Common myeloid progenitor, CD34-positive (primary cell): Measurements from ENCODE around the gene STARD13.

Experiments
- CTCF ChIA-PET: fragments of 350-600 bp; sonication (Branson Sonifier 250); formaldehyde crosslinking; loops from one replicate; lab custom pipeline; 2021; ENCODE audit warnings: antibody characterized with exemption; lab: Charles Lee
- POLR2A ChIA-PET: fragments of 350-600 bp; sonication (Branson Sonifier 250); formaldehyde crosslinking; loops from one replicate; lab custom pipeline; 2021; ENCODE audit warnings: antibody characterized with exemption; lab: Charles Lee
- DNase-seq, 3 donors: peaks; one replicate each; pipeline versions ENCODE4 v3.0.0 to v3.0.0-alpha.2; 2013
- H3K27ac ChIP-seq, 2 experiments: 1 replicate in 1 of 2; 2 replicates in 1 of 2; pipeline ENCODE4 v1.7.0; 2013; ENCODE audit warnings: inconsistent platforms in 2 of 2, low read length in 2 of 2, mild to moderate bottlenecking in 2 of 2, low read depth in 1 of 2, moderate library complexity in 1 of 2; ENCODE audit not compliant: severe bottlenecking in 2 of 2, insufficient read depth in 1 of 2, poor library complexity in 1 of 2
- H3K27me3 ChIP-seq, 5 experiments: replicated peaks in 2 of 5; 1 replicate in 3 of 5; 2 replicates in 2 of 5; pipeline versions ENCODE4 v1.6.1 to v1.7.0; 2013; ENCODE audit warnings: low read length in 4 of 5, mild to moderate bottlenecking in 2 of 5, moderate library complexity in 2 of 5, inconsistent platforms in 1 of 5; ENCODE audit not compliant: insufficient read depth in 5 of 5, control insufficient read depth in 4 of 5
- H3K36me3 ChIP-seq, 4 experiments: 1 replicate in 2 of 4; 2 replicates in 2 of 4; pipeline versions ENCODE4 v1.6.1 to v1.7.0; 2013; ENCODE audit warnings: low read length in 3 of 4, control low read depth in 1 of 4, mild to moderate bottlenecking in 1 of 4; ENCODE audit not compliant: control insufficient read depth in 4 of 4, insufficient read depth in 4 of 4
- H3K4me1 ChIP-seq, 4 experiments: 1 replicate in 3 of 4; 2 replicates in 1 of 4; pipeline versions ENCODE4 v1.6.1 to v1.7.1; 2013; ENCODE audit warnings: low read length in 3 of 4, mild to moderate bottlenecking in 3 of 4, control low read depth in 1 of 4, inconsistent platforms in 1 of 4, moderate library complexity in 1 of 4; ENCODE audit not compliant: control insufficient read depth in 4 of 4, insufficient read depth in 4 of 4; ENCODE audit errors: control extremely low read depth in 1 of 4
- H3K4me3 ChIP-seq, 7 experiments: 1 replicate in 4 of 7; 2 replicates in 3 of 7; pipeline versions ENCODE4 v1.5.1 to v1.7.0; 2013; ENCODE audit warnings: mild to moderate bottlenecking in 7 of 7, low read length in 6 of 7, moderate library complexity in 6 of 7, inconsistent platforms in 2 of 7, low read depth in 2 of 7, control low read depth in 1 of 7; ENCODE audit not compliant: insufficient read depth in 4 of 7, control insufficient read depth in 1 of 7; ENCODE audit errors: extremely low read depth in 1 of 7
- H3K9me3 ChIP-seq, 5 experiments: 1 replicate in 4 of 5; 2 replicates in 1 of 5; pipeline versions ENCODE4 v1.6.1 to v1.7.1; 2013; ENCODE audit warnings: low read length in 4 of 5, mild to moderate bottlenecking in 2 of 5, inconsistent platforms in 1 of 5, low read depth in 1 of 5, moderate library complexity in 1 of 5; ENCODE audit not compliant: control insufficient read depth in 4 of 5, insufficient read depth in 2 of 5; ENCODE audit errors: control extremely low read depth in 1 of 5
- WGBS: methylation state at CpG from one replicate; pipeline ENCODE4 v1.1.5; 2013; ENCODE audit not compliant: insufficient coverage; 5-methylcytosine and 5-hydroxymethylcytosine counted together

STARD13 gene

GRCh38 chr13:33281951-33282595, 3.5 kb downstream of the STARD13 start:
- POLR2A ChIA-PET = no interaction called here
- H3K27ac ChIP-seq = no peak overlapping the region
- H3K36me3 ChIP-seq = no peaks in the 10 kb centered on the region
- CTCF ChIA-PET = no interaction called here
- peaks cover 11 to 31% (median 22%) of the 10 kb centered on the region in 4 experiments for H3K4me1 ChIP-seq
- WGBS = no CpG with 5 or more reads among the region's 2 CpGs
- DNase-seq = no peak
- H3K4me3 ChIP-seq = no peak overlapping the region
- no peaks in the 10 kb centered on the region for H3K27me3 ChIP-seq
- no peaks in the 10 kb centered on the region for H3K9me3 ChIP-seq

DNA sequence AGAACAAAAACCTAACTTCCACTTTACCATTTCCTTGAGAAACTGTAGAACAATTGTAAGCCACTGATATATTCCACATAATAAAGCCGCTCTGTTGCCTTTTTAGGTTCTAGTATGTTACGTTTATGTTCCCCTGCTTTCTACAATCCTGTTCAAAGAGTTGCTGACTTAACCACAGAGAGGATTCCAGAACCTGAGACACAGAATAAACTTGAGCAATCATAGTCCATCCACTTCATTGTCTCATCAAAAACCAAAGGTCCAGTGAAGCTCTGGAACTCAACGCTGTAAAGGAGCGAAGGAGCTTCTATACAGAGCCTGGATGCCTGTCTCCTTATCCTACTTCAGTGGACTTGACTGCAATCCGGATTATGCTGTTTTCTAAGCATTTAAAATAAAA, 4.6 kb downstream of the STARD13 start:
- Histone ChIP-seq H3K4me1 (peaks cover 7 to 28% (median 17%) of the 10 kb centered on the region in 4 experiments), H3K9me3 (no peaks in the 10 kb centered on the region), H3K4me3 (no peak overlapping the region), H3K27me3 (no peaks in the 10 kb centered on the region), H3K36me3 (no peaks in the 10 kb centered on the region), H3K27ac (no peak overlapping the region)
- ChIA-PET CTCF (no interaction called here), POLR2A (no interaction called here)
- no peak for DNase-seq
- WGBS = 100% methylated on average over 3 of the region's 5 CpGs

- ChIA-PET CTCF (no interaction called here), POLR2A (no interaction called here)
- peaks cover 5 to 23% (median 13%) of the 10 kb centered on the region in 4 experiments for H3K4me1 ChIP-seq
- DNase-seq = no peak
- no peaks in the 10 kb centered on the region for H3K36me3 ChIP-seq
- no peaks in the 10 kb centered on the region for H3K9me3 ChIP-seq
- no peak overlapping the region for H3K4me3 ChIP-seq
- H3K27ac ChIP-seq = no peak overlapping the region
- no CpG with 5 or more reads among the region's 3 CpGs for WGBS
- no peaks in the 10 kb centered on the region for H3K27me3 ChIP-seq
Observed at GRCh38 chr13:33280279-33280905, 5.2 kb downstream of the STARD13 start.

DNA sequence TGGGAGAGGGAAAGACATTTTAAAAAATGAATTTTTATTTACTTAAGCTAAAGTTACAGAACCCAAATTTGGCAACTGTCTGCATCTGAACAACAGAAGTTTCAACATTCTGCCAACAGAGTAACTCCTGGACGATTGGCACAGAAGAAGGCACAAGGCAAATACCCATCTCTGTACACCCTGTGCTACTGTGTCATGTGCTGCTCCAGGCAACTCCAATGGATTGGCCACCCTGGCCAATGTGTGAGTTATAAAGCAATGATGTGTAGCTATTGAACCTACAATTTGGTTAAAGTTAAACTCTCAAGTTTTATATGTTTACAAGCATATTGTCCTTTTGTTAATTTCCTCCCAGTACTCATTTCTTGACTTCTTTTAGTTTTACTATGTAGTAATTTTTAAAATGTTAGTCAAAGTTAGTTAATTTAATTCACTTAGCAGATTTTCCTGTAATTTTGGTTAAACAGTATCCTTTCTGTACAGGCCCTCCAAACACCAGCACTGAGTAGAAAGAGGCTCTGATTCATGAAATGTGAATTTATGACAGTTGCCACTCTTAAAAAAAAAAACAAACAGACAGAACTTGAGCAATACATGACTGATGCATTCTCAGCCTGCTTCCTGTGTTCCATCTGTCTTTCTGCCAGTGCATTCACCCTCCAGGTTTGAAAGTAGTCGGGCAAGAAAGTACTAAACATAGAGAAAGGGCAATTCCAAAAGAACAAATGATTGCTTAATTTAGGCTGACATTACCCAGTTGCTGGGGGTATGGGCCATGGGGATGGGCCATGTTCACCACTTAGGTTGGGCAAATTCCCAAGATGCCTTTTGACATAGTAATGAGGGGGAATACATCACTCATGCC, 5.9 kb downstream of the STARD13 start:
- peak in 2 of 3 donors; percentile 15 to 21 for DNase-seq
- Histone ChIP-seq H3K27ac (no peak overlapping the region), H3K36me3 (no peaks in the 10 kb centered on the region), H3K4me3 (no peak overlapping the region), H3K27me3 (no peaks in the 10 kb centered on the region), H3K9me3 (no peaks in the 10 kb centered on the region), H3K4me1 (peaks cover 0 to 15% (median 6%) of the 10 kb centered on the region in 4 experiments)
- ChIA-PET CTCF (no interaction called here), POLR2A (no interaction called here)
- 100% methylated on average over 2 of the region's 2 CpGs for WGBS

DNA sequence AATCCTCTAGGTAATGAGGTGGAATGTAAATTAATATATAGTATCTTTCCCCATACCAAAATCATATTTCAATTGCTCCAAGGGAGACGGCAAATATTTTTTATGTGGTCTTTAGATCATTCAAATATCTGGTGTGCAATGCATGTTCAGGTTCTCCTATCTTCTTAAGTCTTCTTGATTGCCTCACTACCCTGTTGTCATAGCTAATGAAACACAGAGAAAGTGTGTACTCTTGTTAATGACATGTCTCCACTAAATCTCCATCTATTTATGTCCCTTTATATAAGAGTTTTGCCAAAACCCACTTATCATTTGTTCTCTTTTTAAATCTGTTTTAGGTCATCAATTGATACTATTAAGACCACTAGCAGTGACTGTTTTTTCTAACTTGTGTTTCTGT, 6.6 kb downstream of the STARD13 start:
- Histone ChIP-seq H3K4me1 (peaks cover 0 to 10% (median under 1%) of the 10 kb centered on the region in 4 experiments), H3K36me3 (no peaks in the 10 kb centered on the region), H3K9me3 (no peaks in the 10 kb centered on the region), H3K4me3 (no peak overlapping the region), H3K27me3 (no peaks in the 10 kb centered on the region), H3K27ac (no peak overlapping the region)
- CTCF ChIA-PET = no interaction called here
- DNase-seq = no peak
- WGBS = no CpG with 5 or more reads among the region's 1 CpG
- POLR2A ChIA-PET = no interaction called here

GRCh38 chr13:33277946-33278345, 7.6 kb downstream of the STARD13 start:
- Histone ChIP-seq H3K4me1 (peaks cover 0 to 10% (median 0%) of the 10 kb centered on the region in 4 experiments), H3K36me3 (no peaks in the 10 kb centered on the region), H3K4me3 (no peak overlapping the region), H3K27ac (no peak overlapping the region), H3K9me3 (no peaks in the 10 kb centered on the region), H3K27me3 (no peaks in the 10 kb centered on the region)
- POLR2A ChIA-PET = no interaction called here
- WGBS = no CpG with 5 or more reads among the region's 1 CpG
- no peak for DNase-seq
- CTCF ChIA-PET = no interaction called here
